GM12872 (cell line): Measurements from ENCODE around the gene CST3.

Experiments used
- TF ChIP-seq, protein P1 (sequence below): IDR thresholded peaks from 3 replicates; pipeline ENCODE4 v1.5.1; 2011; ENCODE audit warnings: low read depth, mild to moderate bottlenecking, low read length, moderate library complexity; ENCODE audit not compliant: insufficient read depth

CST3 gene

DNA sequence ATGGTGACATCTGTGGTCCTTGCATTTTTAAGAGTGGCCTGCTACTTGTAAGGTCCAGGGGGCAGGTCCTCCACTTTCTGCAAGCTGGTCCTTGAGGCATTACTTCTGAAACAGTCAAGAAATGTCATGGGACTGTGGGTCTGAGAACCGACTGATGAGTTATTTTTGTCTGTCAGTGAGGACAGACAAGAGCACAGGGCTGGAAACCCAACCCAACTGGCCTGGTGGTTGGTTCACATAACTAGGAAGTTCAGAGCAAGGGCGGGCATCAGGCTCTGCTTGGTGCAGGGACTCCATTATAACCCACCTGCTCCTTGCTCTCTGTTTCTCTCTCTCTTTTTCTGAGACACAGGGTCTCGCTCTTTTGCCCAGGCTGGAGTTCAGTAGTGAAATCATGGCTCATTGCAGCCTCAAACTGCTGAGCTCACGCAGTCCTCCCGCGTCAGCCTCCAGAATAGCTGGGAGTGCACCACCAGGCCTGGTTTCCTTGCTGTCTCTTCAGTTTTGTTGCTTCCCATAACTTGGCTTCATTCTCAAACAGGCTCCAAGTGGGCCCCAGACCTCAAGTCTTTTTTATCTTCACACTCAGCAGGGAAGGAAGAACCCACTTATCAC, 9.2 kb downstream of the CST3 start:
- TF ChIP-seq, protein P1, sequence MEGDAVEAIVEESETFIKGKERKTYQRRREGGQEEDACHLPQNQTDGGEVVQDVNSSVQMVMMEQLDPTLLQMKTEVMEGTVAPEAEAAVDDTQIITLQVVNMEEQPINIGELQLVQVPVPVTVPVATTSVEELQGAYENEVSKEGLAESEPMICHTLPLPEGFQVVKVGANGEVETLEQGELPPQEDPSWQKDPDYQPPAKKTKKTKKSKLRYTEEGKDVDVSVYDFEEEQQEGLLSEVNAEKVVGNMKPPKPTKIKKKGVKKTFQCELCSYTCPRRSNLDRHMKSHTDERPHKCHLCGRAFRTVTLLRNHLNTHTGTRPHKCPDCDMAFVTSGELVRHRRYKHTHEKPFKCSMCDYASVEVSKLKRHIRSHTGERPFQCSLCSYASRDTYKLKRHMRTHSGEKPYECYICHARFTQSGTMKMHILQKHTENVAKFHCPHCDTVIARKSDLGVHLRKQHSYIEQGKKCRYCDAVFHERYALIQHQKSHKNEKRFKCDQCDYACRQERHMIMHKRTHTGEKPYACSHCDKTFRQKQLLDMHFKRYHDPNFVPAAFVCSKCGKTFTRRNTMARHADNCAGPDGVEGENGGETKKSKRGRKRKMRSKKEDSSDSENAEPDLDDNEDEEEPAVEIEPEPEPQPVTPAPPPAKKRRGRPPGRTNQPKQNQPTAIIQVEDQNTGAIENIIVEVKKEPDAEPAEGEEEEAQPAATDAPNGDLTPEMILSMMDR: no peak

DNA sequence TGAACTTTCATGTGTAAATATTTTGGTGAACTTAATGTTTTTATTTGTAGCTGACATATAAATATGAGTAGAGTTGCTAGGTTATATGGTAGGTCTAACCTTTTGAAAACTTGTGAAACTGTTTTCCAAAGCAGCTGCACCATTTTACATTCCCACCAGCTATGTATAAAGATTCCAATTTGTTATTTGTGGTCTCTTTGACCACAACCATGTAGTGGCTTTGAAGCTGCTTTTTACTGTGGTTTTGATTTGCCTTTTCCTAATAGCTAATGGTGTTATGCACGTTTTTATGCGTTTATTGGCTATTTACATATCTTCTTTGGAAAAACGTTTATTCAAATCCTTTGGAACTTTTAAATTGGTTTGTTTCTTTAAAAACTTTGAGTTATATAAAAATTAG, 10.3 kb downstream of the CST3 start:
- TF ChIP-seq, protein P1: no peak

DNA sequence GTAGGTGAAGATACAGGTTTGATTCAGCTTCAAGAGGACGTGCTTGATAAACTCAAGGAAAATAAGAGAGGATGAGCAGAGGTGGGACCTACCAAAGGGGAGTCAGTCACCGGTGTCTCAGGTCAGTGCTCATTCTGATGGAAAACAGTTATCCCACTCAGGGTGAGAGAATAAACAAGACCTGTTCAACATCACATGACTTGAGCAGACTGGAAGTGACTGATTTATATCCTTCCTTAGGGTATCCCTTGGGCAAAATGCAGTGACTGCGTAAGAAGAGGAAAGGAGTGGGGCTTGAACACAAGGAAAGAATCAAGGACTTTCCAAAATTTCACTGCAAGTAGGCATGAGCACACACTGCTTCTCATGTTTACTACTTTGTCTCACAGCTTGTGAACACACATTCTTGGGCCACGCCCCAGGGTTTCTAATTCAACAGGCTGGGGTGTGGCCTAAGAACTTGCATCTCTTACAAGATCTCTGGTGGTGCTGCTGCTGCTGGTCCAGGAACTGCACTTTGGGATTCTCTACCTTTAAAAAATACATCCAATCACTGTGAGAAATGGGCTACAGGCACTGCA, 11.6 kb downstream of the CST3 start:
- TF ChIP-seq, protein P1: no peak

DNA sequence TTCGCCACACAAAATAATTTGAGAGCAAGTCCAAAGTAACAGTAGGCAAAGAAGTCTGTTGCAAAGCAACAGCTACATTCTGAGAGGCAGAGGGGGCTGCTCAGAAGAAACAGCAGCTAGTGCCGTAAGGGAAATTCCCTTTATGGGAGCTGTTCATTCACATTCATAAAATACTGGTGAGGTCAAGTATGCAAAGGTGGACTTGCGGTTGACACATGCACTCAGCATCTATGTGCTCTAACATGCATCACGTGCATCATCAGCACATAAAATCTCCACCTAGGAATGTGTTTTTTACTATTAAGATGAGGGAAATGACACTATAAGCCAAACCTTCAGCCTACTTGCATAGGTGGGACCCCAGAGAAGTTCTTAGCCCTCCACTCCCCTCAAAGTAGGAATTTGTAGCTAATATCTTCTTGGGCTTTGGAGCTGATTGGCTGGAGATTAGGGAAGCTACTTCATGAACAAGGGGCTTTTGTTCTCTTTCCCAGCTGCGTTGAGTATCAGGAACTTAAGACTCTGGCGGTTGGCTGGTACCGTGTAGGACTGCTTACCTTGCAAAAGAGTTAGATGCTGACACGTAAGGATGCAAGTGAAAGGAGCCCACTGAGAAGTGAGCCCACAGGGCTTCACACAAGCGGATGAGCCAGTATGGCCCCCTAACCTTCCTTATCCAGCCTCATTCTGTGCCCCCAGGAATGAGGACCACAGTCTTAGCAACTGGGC, 12.4 kb downstream of the CST3 start:
- TF ChIP-seq, protein P1: no peak

DNA sequence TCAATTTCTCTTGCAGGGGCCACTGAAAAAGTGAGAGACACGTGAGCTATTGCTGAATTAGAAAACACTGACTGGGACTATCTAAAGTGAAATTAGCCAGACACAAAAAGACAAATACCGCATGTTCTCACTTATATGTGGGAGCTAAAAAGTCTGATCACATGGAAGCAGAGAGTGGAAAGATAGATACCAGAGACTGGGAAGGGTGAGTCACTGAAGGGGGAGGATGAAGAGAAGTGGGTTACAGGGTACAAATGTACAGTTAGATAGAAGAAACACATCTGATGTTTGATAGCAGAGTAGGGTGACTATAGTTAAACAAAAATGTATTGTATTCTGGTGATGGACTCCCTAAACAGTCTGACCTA, 13.4 kb downstream of the CST3 start:
- TF ChIP-seq, protein P1: no peak

DNA sequence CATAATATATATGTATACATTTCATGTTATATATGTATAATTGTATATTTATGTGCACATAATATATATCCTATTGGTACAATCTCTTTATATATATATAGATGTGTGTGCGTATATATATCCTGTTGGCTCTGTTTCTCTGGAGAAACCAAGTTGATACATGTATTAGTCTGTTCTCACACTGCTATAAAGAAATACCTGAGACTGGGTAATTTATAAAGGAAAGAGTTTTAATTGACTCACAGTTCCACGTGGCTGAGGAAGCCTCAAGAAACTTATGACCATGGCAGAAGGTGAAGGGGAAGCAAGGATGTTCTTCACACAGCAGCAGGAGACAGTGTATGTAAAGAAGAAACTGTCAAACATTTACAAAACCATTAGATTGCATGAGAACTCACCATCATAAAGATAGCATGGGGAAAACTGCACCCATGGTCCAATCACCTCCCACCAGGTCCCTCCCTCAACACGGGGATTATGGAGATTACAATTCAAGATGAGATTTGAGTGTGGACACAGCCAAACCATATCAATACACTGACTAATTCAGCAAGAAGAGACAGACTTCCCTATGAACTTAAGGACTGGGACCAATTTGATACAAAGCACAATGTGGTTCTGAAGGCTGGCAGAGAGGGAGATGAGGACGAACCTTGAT, 14.0 kb downstream of the CST3 start:
- TF ChIP-seq, protein P1: no peak

DNA sequence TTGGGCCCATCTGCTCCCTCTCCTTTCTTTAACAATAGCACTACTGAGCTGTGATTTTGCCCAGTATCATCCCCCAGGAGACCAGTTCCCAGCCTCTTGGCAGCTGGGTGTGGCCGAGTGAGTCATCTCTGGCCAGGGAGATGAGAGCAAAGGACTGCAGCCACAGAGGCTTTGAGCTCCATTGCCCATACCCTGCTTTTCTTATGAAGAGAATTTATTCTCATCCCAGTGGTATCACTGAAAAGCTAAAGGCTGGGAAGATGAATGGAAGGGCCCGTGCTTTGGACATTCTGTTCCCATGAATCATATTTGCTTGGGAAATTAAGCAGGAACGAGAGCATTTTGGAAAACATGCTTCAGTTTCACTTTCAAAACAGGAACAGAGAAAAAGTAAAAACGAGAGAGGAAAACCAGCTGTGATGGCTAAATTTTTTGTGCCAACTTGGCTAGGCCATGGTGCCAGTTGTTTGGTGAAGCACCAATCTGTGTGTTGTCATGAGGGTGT, 14.9 kb downstream of the CST3 start:
- TF ChIP-seq, protein P1: no peak
